ENCODE data around the gene MLKL. TPM values are rescaled to one million over a fixed set of nuclear protein-coding genes. Genes with fewer than 3 reads are reported as not detected.
A peak's percentile ranks its signal among the peaks of the same experiment; 100 is the strongest.

MLKL gene
- total RNA-seq, 2 donors from 2014 or later: 7.0 to 8.6 TPM

- intact Hi-C loops (cut with DNase I): no loop called here
- no peak for TF ChIP-seq POLR2A (IDR thresholded peaks at IDR 0.05)
- no peak for TF ChIP-seq CTCF (IDR thresholded peaks at IDR 0.05)
- TF ChIP-seq POLR2AphosphoS5 (IDR thresholded peaks at IDR 0.05): no peak
- H3K27ac ChIP-seq: no peak overlapping the region
- no peaks in the 10 kb centered on the region for H3K4me1 ChIP-seq (replicated peaks)
- no peaks in the 10 kb centered on the region for H3K27me3 ChIP-seq (replicated peaks; ENCODE audit: insufficient read depth)
- 92% methylated on average over 8 of the region's 10 CpGs for WGBS
- H3K4me3 ChIP-seq: no peak overlapping the region
- DNase-seq (ENCODE audit: low spot score): no peak
- no peaks in the 10 kb centered on the region for H3K9me3 ChIP-seq
- H3K36me3 ChIP-seq: no peaks in the 10 kb centered on the region
These were observed 13.2 kb upstream of the MLKL start for GRCh38 chr16:74713876-74714275.

GRCh38 chr16:74713325-74713724 lies 12.7 kb upstream of the MLKL start:
- Histone ChIP-seq H3K27ac (no peak overlapping the region), H3K4me3 (no peak overlapping the region), H3K27me3 (replicated peaks; ENCODE audit: insufficient read depth) (no peaks in the 10 kb centered on the region), H3K4me1 (replicated peaks) (no peaks in the 10 kb centered on the region), H3K36me3 (no peaks in the 10 kb centered on the region), H3K9me3 (no peaks in the 10 kb centered on the region)
- no peak for DNase-seq (ENCODE audit: low spot score)
- intact Hi-C loops (cut with DNase I): no loop called here
- WGBS: 77% methylated on average over 10 of the region's 10 CpGs
- TF ChIP-seq POLR2AphosphoS5 (IDR thresholded peaks at IDR 0.05) (no peak), POLR2A (IDR thresholded peaks at IDR 0.05) (no peak), CTCF (IDR thresholded peaks at IDR 0.05) (no peak)

- Histone ChIP-seq H3K4me3 (no peak overlapping the region), H3K36me3 (no peaks in the 10 kb centered on the region), H3K27me3 (replicated peaks; ENCODE audit: insufficient read depth) (no peaks in the 10 kb centered on the region), H3K4me1 (replicated peaks) (no peaks in the 10 kb centered on the region), H3K27ac (no peak overlapping the region), H3K9me3 (no peaks in the 10 kb centered on the region)
- WGBS: 96% methylated on average over 11 of the region's 12 CpGs
- DNase-seq (ENCODE audit: low spot score): no peak
- intact Hi-C loops (cut with DNase I): no loop called here
- no peak for TF ChIP-seq CTCF (IDR thresholded peaks at IDR 0.05)
- no peak for TF ChIP-seq POLR2AphosphoS5 (IDR thresholded peaks at IDR 0.05)
- TF ChIP-seq POLR2A (IDR thresholded peaks at IDR 0.05): no peak
These were observed 11.3 kb upstream of the MLKL start for GRCh38 chr16:74711938-74712337.

- no peaks in the 10 kb centered on the region for H3K27me3 ChIP-seq (replicated peaks; ENCODE audit: insufficient read depth)
- no peaks in the 10 kb centered on the region for H3K4me1 ChIP-seq (replicated peaks)
- DNase-seq (ENCODE audit: low spot score): no peak
- TF ChIP-seq CTCF (IDR thresholded peaks at IDR 0.05) (no peak), POLR2A (IDR thresholded peaks at IDR 0.05) (no peak), POLR2AphosphoS5 (IDR thresholded peaks at IDR 0.05) (no peak)
- H3K9me3 ChIP-seq: no peaks in the 10 kb centered on the region
- intact Hi-C loops (cut with DNase I): no loop called here
- WGBS: 97% methylated on average over 8 of the region's 8 CpGs
- H3K27ac ChIP-seq: no peak overlapping the region
- H3K36me3 ChIP-seq: no peaks in the 10 kb centered on the region
- H3K4me3 ChIP-seq: no peak overlapping the region
These were observed 9.7 kb upstream of the MLKL start for GRCh38 chr16:74710401-74710800.

GRCh38 chr16:74709441-74709877 lies 8.8 kb upstream of the MLKL start:
- intact Hi-C loops (cut with DNase I): loop anchor here (5.0 to 10.0 kb wide), 2 partner anchors 153 to 405 kb away; partner anchors contain the start of gene LDHD
- Histone ChIP-seq H3K4me1 (replicated peaks) (no peaks in the 10 kb centered on the region), H3K27ac (no peak overlapping the region), H3K9me3 (no peaks in the 10 kb centered on the region), H3K4me3 (no peak overlapping the region), H3K36me3 (no peaks in the 10 kb centered on the region), H3K27me3 (replicated peaks; ENCODE audit: insufficient read depth) (no peaks in the 10 kb centered on the region)
- 0% methylated on average over 6 of the region's 6 CpGs for WGBS
- peak; percentile 63 for TF ChIP-seq POLR2AphosphoS5 (IDR thresholded peaks at IDR 0.05)
- TF ChIP-seq CTCF (IDR thresholded peaks at IDR 0.05): peak; percentile 81 to 98 (median 96)
- no peak for TF ChIP-seq POLR2A (IDR thresholded peaks at IDR 0.05)
- DNase-seq (ENCODE audit: low spot score): peak; percentile 73

Data from prostate gland (tissue), 2 donors.